WTC11 (cell line): Measurements from ENCODE around the gene GAA.

Experiments
- ESRRA ChIP-seq: sonication (generic); formaldehyde crosslinking; IDR thresholded peaks from 2 replicates; pipeline ENCODE4 v1.8.1; 2022; ENCODE audit warnings: mild to moderate bottlenecking, missing genetic modification reagents, borderline replicate concordance
- GRHL2 ChIP-seq: fragments of 250-450 bp; sonication (Bioruptor Pico); IDR thresholded peaks from 2 replicates; pipeline ENCODE4 v1.8.0; 2022; ENCODE audit warnings: mild to moderate bottlenecking, moderate library complexity; ENCODE audit not compliant: insufficient replicate concordance, severe bottlenecking
- JUN ChIP-seq: sonication (generic); formaldehyde crosslinking; IDR thresholded peaks from 2 replicates; pipeline ENCODE4 v1.8.0; 2023; ENCODE audit warnings: mild to moderate bottlenecking, missing genetic modification reagents
- NR3C1 ChIP-seq: sonication (generic); formaldehyde crosslinking; conservative IDR thresholded peaks from 2 replicates; pipeline ENCODE4 v1.8.1; 2023; ENCODE audit warnings: low read depth, mild to moderate bottlenecking, missing genetic modification reagents
- TCF7 ChIP-seq: sonication (generic); formaldehyde crosslinking; IDR thresholded peaks from 2 replicates; pipeline ENCODE4 v1.8.0; 2022; ENCODE audit warnings: mild to moderate bottlenecking, low read depth, missing genetic modification reagents, moderate library complexity
- ZBTB21 ChIP-seq: sonication (generic); formaldehyde crosslinking; IDR thresholded peaks from 2 replicates; pipeline ENCODE4 v1.8.1; 2023; ENCODE audit warnings: mild to moderate bottlenecking, missing genetic modification reagents, borderline replicate concordance
- TF ChIP-seq, protein P1 (sequence below): sonication (generic); formaldehyde crosslinking; IDR thresholded peaks from 2 replicates; pipeline ENCODE4 v1.8.1; 2022; ENCODE audit warnings: missing genetic modification reagents, borderline replicate concordance
- TF ChIP-seq, protein P2 (sequence below): fragments of 200-600 bp; IDR thresholded peaks from 2 replicates; pipeline ENCODE4 v1.8.0; 2022; ENCODE audit warnings: antibody characterized with exemption
- TF ChIP-seq, protein P3 (sequence below): sonication (generic); formaldehyde crosslinking; IDR thresholded peaks from 2 replicates; pipeline ENCODE4 v1.8.0; 2022; ENCODE audit warnings: mild to moderate bottlenecking, missing genetic modification reagents
- TF ChIP-seq, protein P4 (sequence below): sonication (generic); formaldehyde crosslinking; IDR thresholded peaks from 2 replicates; pipeline ENCODE4 v1.8.1; 2023; ENCODE audit warnings: mild to moderate bottlenecking, missing genetic modification reagents, moderate library complexity
- TF ChIP-seq, protein P5 (sequence below): sonication (generic); formaldehyde crosslinking; IDR thresholded peaks from 2 replicates; pipeline ENCODE4 v1.8.1; 2022; ENCODE audit warnings: low read depth, missing genetic modification reagents, borderline replicate concordance

DNA sequence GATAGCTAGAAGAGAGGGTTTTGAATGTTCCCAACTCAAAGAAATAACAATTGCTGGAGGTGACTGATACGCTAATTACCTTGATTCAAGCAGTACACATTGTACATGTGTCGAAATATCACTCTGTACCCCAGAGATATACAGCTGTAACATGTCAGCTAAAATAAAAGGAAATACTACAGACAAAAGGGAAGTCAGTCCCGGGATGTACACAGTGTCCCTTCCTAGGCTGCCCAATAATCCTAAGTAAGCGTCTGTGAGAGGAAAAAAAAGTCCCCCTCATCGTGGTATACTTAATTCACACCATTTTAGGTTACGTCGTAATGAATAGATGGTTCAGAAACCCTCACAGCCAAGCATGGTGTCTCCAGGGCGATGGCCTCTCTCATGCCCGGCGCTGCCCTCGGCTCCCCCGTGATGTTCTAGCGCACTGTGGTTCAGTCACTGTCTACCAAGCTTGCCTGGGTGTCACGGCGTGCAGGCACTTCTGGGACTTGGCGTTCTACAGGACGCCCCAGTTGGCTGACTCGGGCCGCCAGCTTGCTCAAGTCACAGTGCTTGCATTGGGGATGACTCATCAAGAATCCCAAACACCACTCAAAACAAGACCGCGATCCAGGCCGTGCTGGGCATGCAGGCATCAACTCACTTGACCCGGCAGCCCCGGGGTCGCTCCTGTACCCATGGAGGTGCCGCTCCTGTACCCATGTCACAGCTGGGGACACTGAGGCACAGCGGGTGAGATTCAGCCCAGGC is 37.4 kb upstream of the GAA start:
- TF ChIP-seq, protein P1, sequence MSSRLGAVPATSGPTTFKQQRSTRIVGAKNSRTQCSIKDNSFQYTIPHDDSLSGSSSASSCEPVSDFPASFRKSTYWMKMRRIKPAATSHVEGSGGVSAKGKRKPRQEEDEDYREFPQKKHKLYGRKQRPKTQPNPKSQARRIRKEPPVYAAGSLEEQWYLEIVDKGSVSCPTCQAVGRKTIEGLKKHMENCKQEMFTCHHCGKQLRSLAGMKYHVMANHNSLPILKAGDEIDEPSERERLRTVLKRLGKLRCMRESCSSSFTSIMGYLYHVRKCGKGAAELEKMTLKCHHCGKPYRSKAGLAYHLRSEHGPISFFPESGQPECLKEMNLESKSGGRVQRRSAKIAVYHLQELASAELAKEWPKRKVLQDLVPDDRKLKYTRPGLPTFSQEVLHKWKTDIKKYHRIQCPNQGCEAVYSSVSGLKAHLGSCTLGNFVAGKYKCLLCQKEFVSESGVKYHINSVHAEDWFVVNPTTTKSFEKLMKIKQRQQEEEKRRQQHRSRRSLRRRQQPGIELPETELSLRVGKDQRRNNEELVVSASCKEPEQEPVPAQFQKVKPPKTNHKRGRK (CRISPR knock-in tag) = no peak
- TF ChIP-seq, protein P2, sequence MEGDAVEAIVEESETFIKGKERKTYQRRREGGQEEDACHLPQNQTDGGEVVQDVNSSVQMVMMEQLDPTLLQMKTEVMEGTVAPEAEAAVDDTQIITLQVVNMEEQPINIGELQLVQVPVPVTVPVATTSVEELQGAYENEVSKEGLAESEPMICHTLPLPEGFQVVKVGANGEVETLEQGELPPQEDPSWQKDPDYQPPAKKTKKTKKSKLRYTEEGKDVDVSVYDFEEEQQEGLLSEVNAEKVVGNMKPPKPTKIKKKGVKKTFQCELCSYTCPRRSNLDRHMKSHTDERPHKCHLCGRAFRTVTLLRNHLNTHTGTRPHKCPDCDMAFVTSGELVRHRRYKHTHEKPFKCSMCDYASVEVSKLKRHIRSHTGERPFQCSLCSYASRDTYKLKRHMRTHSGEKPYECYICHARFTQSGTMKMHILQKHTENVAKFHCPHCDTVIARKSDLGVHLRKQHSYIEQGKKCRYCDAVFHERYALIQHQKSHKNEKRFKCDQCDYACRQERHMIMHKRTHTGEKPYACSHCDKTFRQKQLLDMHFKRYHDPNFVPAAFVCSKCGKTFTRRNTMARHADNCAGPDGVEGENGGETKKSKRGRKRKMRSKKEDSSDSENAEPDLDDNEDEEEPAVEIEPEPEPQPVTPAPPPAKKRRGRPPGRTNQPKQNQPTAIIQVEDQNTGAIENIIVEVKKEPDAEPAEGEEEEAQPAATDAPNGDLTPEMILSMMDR = no peak
- TF ChIP-seq, protein P3, sequence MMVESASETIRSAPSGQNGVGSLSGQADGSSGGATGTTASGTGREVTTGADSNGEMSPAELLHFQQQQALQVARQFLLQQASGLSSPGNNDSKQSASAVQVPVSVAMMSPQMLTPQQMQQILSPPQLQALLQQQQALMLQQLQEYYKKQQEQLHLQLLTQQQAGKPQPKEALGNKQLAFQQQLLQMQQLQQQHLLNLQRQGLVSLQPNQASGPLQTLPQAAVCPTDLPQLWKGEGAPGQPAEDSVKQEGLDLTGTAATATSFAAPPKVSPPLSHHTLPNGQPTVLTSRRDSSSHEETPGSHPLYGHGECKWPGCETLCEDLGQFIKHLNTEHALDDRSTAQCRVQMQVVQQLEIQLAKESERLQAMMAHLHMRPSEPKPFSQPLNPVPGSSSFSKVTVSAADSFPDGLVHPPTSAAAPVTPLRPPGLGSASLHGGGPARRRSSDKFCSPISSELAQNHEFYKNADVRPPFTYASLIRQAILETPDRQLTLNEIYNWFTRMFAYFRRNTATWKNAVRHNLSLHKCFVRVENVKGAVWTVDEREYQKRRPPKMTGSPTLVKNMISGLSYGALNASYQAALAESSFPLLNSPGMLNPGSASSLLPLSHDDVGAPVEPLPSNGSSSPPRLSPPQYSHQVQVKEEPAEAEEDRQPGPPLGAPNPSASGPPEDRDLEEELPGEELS (CRISPR knock-in tag) = no peak
- TF ChIP-seq JUN (CRISPR knock-in tag) (no peak), NR3C1 (CRISPR knock-in tag) (no peak), GRHL2 (no peak), TCF7 (CRISPR knock-in tag) (no peak), ESRRA (CRISPR knock-in tag) (no peak), ZBTB21 (CRISPR knock-in tag) (no peak)
- TF ChIP-seq, protein P4, sequence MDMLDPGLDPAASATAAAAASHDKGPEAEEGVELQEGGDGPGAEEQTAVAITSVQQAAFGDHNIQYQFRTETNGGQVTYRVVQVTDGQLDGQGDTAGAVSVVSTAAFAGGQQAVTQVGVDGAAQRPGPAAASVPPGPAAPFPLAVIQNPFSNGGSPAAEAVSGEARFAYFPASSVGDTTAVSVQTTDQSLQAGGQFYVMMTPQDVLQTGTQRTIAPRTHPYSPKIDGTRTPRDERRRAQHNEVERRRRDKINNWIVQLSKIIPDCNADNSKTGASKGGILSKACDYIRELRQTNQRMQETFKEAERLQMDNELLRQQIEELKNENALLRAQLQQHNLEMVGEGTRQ (CRISPR knock-in tag) = no peak
- TF ChIP-seq, protein P5, sequence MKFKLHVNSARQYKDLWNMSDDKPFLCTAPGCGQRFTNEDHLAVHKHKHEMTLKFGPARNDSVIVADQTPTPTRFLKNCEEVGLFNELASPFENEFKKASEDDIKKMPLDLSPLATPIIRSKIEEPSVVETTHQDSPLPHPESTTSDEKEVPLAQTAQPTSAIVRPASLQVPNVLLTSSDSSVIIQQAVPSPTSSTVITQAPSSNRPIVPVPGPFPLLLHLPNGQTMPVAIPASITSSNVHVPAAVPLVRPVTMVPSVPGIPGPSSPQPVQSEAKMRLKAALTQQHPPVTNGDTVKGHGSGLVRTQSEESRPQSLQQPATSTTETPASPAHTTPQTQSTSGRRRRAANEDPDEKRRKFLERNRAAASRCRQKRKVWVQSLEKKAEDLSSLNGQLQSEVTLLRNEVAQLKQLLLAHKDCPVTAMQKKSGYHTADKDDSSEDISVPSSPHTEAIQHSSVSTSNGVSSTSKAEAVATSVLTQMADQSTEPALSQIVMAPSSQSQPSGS (CRISPR knock-in tag) = no peak
